ENCODE measurements around the gene MVB12A. TPM values are rescaled to one million over a fixed set of nuclear protein-coding genes. Genes with fewer than 3 reads are reported as not detected.

The MVB12A gene
- total RNA-seq, 1 experiment from 2014 or later: 82.5 TPM

DNA sequence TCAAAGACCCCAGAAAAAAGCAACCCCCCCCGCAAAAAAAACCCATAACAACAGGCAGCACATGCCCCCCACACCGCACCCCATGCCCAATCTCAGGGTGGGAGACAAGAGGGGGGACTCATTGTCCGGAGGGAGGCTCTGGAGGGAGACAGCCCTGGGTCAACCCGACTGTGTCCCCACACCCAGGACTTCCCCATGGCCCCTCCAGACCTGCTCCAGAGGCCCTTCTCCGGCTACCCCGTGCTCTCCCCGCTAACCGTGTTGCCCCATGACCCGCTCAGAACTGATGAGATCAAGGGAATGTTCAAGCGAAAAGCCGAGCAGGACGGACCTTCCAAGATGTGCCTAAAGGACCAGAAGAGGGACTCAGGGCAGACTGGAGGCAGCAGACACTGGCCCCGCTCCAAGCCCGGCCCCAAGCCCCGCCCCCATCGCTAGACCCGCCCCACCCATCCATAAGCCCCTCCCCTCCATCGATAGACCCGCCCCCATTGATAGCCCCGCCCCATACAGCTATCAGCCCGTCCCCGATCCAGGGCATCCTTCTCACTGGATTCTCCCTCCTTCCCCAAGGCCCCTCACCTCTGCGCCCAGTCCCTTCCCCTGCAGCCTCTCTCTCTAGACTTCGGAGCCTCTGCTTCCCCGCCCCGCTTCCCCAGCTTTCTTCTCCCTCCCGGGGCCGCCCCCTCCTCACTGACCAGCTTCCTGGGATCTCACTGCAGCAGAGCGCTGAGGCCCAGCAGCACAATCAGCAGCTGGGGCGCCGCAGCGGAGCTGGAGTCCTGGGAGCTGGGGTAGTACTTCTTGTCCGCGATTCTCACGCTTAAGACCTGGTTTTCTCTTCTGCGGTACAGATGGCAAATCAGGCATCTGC, 16.6 kb upstream of the MVB12A start:
- no peaks in the 10 kb centered on the region for H4K20me1 ChIP-seq (ENCODE audit: low read length)
- BruUV-seq (replicated peaks): TSS peak; percentile 7
- H2AFZ ChIP-seq (ENCODE audit: low read length): no peak overlapping the region
- POLR2A ChIA-PET (ENCODE audit: unreplicated experiment): interaction anchor here (0.5 kb wide), 1 partner anchor 44 kb away, joined by 4 read pairs; no protein-coding TSS in a partner anchor
- H3K9ac ChIP-seq (ENCODE audit: low read length): no peak overlapping the region
- H3K4me3 ChIP-seq (ENCODE audit: low read length): no peak overlapping the region
- ATAC-seq (no peak), DNase-seq (no peak)
- H3K27ac ChIP-seq (ENCODE audit: low read length): no peak overlapping the region
- H3K9me3 ChIP-seq (ENCODE audit: low read length): no peaks in the 10 kb centered on the region
- H3K4me1 ChIP-seq (ENCODE audit: insufficient read depth, low read length): no peaks in the 10 kb centered on the region
- no peaks in the 10 kb centered on the region for H3K9me2 ChIP-seq (replicated peaks; ENCODE audit: low read length)
- TF ChIP-seq EZH2 (IDR thresholded peaks at IDR 0.05; ENCODE audit: low read length, unreplicated experiment) (no peak), EZH2phosphoT487 (IDR thresholded peaks at IDR 0.05; ENCODE audit: borderline replicate concordance, low read length) (no peak)
- TF ChIP-seq, protein P1, sequence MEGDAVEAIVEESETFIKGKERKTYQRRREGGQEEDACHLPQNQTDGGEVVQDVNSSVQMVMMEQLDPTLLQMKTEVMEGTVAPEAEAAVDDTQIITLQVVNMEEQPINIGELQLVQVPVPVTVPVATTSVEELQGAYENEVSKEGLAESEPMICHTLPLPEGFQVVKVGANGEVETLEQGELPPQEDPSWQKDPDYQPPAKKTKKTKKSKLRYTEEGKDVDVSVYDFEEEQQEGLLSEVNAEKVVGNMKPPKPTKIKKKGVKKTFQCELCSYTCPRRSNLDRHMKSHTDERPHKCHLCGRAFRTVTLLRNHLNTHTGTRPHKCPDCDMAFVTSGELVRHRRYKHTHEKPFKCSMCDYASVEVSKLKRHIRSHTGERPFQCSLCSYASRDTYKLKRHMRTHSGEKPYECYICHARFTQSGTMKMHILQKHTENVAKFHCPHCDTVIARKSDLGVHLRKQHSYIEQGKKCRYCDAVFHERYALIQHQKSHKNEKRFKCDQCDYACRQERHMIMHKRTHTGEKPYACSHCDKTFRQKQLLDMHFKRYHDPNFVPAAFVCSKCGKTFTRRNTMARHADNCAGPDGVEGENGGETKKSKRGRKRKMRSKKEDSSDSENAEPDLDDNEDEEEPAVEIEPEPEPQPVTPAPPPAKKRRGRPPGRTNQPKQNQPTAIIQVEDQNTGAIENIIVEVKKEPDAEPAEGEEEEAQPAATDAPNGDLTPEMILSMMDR (conservative IDR thresholded peaks at IDR 0.05; ENCODE audit: low read depth, low read length): no peak
- no peaks in the 10 kb centered on the region for H3K27me3 ChIP-seq (ENCODE audit: low read length)
- intact Hi-C loops (cut with micrococcal nuclease): no loop called here
- H3F3A ChIP-seq (ENCODE audit: low read length, unreplicated experiment): no peaks in the 10 kb centered on the region
- H3K4me2 ChIP-seq (ENCODE audit: low read length): no peak overlapping the region
- no peaks in the 10 kb centered on the region for H3K36me3 ChIP-seq (ENCODE audit: low read depth, low read length)
- CTCF ChIA-PET: no interaction called here
- no peaks in the 10 kb centered on the region for H3K79me2 ChIP-seq (ENCODE audit: low read length)

DNA sequence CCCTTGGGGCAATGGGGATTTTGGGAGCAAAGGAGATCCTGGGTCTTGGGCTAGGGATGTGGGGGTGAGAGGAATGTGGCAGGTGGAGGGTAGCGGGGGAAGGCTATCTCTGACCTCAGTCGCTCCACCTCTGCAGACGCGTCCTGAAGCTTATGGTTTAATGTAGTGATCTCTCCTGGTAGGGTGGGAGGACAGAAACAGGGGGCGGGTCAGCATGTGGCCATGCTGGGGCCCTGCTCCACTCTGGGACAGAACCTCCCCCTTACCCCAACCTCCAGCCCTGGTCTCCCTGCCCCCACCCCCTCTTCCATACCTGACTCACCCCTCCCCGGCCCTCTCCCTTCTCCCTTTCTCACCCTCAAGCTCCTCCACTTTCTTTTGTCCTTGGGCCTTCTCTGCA, 15.8 kb upstream of the MVB12A start:
- Histone ChIP-seq H3F3A (ENCODE audit: low read length, unreplicated experiment) (no peaks in the 10 kb centered on the region), H4K20me1 (ENCODE audit: low read length) (no peaks in the 10 kb centered on the region), H3K4me1 (ENCODE audit: insufficient read depth, low read length) (no peaks in the 10 kb centered on the region), H3K79me2 (ENCODE audit: low read length) (no peaks in the 10 kb centered on the region), H3K4me3 (ENCODE audit: low read length) (no peak overlapping the region), H3K9me2 (replicated peaks; ENCODE audit: low read length) (no peaks in the 10 kb centered on the region), H3K4me2 (ENCODE audit: low read length) (no peak overlapping the region), H3K36me3 (ENCODE audit: low read depth, low read length) (no peaks in the 10 kb centered on the region), H3K27me3 (ENCODE audit: low read length) (no peaks in the 10 kb centered on the region), H2AFZ (ENCODE audit: low read length) (no peak overlapping the region), H3K9me3 (ENCODE audit: low read length) (no peaks in the 10 kb centered on the region), H3K9ac (ENCODE audit: low read length) (no peak overlapping the region), H3K27ac (ENCODE audit: low read length) (no peak overlapping the region)
- TF ChIP-seq EZH2 (IDR thresholded peaks at IDR 0.05; ENCODE audit: low read length, unreplicated experiment) (no peak), EZH2phosphoT487 (IDR thresholded peaks at IDR 0.05; ENCODE audit: borderline replicate concordance, low read length) (no peak)
- TF ChIP-seq, protein P1 (conservative IDR thresholded peaks at IDR 0.05; ENCODE audit: low read depth, low read length): no peak
- CTCF ChIA-PET: no interaction called here
- no TSS peak for BruUV-seq (replicated peaks)
- DNase-seq (no peak), ATAC-seq (no peak)
- POLR2A ChIA-PET (ENCODE audit: unreplicated experiment): no interaction called here
- intact Hi-C loops (cut with micrococcal nuclease): no loop called here

DNA sequence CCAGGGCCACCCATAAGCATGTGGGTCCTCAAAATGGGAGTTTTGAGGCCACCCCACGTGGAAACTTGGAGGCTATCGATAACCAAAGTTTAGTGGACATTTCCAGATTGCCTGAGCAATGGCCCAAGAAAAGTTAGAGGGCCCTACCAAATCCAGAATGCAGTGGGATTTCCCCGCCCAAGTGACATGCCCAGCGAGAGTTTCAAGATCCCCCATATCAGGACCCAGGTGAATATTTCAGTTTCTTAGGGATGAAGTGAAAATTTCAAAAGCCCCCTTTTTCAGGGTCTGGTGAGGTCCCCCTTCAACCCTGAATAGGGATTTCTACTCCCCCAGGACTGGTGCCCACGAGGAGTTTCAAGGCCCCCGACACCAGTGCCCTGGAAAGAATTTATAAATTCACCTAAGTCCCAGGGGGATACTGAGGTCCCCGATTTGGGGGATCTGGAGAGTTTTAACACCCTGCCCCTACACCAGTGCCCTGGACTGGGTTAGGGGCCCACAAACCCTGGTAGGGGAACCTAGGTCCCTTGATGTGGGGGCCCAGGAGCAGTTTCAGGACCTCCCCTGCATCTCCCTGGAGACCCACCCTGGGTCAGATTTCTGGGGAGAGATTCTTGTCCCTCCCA, 15.1 kb upstream of the MVB12A start:
- DNase-seq: no peak
- Histone ChIP-seq H3K9me3 (ENCODE audit: low read length) (no peaks in the 10 kb centered on the region), H3K27ac (ENCODE audit: low read length) (no peak overlapping the region), H3K27me3 (ENCODE audit: low read length) (no peaks in the 10 kb centered on the region), H3K9me2 (replicated peaks; ENCODE audit: low read length) (no peaks in the 10 kb centered on the region), H3K79me2 (ENCODE audit: low read length) (no peaks in the 10 kb centered on the region), H3K4me1 (ENCODE audit: insufficient read depth, low read length) (no peaks in the 10 kb centered on the region), H3K4me2 (ENCODE audit: low read length) (no peak overlapping the region), H2AFZ (ENCODE audit: low read length) (no peak overlapping the region), H3F3A (ENCODE audit: low read length, unreplicated experiment) (no peaks in the 10 kb centered on the region), H4K20me1 (ENCODE audit: low read length) (no peaks in the 10 kb centered on the region), H3K36me3 (ENCODE audit: low read depth, low read length) (no peaks in the 10 kb centered on the region), H3K4me3 (ENCODE audit: low read length) (no peak overlapping the region), H3K9ac (ENCODE audit: low read length) (no peak overlapping the region)
- ChIA-PET POLR2A (ENCODE audit: unreplicated experiment) (no interaction called here), CTCF (no interaction called here)
- intact Hi-C loops (cut with micrococcal nuclease): no loop called here
- TF ChIP-seq EZH2 (IDR thresholded peaks at IDR 0.05; ENCODE audit: low read length, unreplicated experiment): no peak
- TF ChIP-seq, protein P1 (conservative IDR thresholded peaks at IDR 0.05; ENCODE audit: low read depth, low read length): no peak
- no peak for TF ChIP-seq EZH2phosphoT487 (IDR thresholded peaks at IDR 0.05; ENCODE audit: borderline replicate concordance, low read length)
- BruUV-seq (replicated peaks): no TSS peak
- no peak for ATAC-seq
